ENCODE results near the gene ZNF503.

ZNF503 gene

DNA sequence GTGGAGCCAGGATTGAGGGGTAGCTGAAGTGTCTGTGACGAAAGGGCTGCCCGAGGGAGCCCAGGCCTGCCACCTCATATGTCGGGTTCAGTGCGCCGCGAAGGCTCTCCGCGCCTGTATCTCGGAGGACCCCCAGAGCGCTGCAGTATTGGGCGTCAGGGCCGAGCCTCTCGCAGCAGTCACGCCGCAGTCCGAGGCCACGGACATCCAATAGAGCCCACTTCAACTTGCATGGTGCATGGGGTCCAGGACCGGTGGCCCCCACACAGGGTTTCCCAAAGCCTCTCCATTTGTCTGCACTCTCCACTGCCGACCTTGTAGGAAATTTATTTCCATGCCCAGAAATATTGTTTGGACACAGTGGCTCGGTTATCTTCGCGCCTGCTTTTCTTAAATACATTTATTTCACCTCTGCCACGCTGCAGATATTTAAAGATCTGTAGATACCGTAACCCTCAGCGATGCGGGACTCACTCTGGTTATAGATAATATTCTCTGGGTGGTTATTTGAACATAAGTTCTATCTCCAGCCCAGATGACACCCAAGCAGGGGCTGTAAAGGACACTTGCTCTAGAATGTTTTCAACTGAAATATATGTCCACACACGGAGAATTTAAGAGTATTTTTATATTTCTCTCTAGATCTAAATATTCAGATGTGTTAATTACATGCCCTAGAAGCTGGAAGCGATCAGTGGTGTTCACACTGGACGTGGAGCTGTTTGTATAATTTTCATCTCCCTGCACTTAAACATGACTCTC is 5.1 kb upstream of the ZNF503 start:
- no peak for DNase-seq

DNA sequence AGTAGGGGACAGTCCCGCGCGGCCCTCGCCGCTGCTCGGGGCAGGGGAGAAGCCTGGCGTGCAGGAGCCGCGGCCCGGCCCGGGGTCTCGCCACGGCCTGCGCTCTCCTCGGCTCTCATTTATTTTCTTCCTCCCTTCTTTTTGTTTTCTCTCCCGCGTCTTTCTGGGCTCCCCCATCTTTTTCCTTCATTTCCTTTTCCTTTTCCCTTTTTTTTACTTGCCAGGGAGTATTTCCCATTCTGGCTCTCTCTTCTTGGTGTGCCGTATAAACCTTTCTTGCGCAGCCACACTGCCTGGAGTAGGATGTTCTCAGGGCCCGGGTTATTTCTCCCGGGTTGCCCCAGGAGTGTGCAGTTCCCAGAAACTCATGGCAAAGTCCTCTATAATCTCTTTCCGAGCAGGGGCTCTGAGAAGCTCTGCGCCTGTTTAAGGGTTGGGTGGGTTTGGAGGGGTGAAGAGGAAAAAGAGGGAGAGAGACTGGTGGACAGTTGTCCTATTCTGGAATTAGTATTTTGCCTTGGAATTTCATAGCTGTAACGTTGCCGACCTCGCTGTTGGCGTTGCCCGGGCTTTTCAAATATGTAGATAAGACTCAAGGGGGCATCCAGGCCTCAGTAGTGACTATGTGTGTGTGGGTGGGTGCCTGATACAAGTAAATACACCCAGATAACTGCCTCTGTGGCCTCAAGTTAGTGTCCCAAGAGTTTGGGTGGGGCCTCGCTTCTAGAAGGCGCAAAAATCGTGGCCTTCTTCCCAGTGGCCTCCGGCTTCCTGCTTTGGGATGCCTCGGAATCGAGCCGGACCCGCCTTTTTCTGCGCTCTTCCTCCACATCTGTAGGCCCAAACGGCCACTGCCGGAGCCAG is 4.3 kb upstream of the ZNF503 start:
- no peak for DNase-seq

DNA sequence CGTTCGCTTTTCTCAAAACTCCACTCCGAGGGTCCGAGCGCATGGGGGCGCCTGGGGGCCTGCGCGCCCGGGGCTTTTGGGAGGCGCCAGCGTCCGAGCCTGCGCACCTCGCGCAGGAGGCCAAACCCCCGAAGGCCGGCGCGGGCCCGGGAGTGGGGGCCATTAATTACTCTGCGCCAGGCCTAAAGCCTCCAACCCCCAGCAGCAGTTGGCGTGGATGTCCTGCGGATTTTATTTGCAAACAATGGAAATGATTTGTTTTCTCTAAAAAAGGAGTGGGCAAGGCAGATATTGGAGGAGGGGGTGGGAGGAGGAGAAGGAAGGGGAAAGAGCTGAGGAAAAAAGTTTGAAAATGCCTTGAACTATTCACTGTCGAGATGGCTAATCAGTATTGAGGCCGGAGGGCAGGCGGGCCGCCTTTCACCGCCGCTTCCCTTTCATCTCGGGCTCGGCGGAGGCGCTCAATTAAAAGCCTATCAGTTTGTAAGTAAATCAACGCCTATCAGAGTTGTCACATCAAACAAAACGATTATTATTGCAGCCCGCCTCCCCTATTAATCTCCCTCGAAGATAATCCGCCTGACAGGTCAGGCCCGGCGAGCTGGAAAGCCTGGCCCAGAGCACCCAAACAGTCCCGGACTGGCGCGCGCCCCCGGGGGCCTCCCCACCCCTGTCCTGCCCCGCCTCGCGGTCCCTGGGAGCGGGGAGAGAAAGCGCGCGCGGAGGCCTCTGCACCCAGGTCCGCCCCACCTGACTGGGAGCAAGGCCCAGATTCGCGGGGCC is 3.4 kb upstream of the ZNF503 start:
- no peak for DNase-seq

DNA sequence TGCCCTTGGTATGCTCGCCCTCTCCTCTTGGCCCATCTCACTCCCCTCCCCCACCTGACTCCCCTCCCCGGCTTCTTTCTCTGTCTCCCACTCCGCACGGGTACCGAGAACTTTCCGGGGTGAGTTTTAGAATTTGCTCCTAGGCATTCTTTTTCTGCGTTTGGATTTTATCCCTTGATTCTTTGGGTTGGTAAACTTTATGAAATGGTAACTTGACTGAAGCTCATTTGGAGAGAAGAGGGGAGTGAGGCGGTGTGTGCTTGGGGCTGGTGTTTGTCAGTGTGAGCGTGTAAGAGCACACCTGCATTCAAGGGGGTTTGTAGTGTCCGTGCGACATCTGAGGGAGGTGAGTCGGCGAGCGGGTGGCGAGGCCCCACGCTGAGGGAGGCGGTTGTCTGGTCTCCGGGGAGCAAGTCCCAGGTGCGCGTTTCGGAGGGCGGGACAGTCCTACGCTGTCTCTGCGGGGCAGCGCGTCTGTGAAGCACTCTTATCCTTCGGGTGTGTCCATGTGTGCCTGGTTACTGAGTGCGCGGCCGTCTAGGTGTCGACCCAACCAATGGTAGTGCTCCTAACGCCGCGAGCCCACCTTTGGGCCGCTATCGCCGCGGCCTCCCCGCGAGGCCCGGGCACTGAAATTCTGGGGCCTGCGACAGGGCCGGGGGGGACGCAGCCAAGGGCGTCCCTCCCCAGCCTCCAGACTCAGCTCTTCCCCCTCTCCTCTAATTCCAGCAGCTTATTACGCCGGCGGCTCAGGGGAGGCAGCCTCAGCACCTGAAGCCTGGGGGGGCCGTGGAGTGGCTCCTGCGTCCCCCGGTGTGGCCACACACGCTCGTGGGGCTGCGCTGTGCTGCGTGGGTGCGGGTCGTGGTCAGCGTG is 2.6 kb upstream of the ZNF503 start:
- DNase-seq: no peak

DNA sequence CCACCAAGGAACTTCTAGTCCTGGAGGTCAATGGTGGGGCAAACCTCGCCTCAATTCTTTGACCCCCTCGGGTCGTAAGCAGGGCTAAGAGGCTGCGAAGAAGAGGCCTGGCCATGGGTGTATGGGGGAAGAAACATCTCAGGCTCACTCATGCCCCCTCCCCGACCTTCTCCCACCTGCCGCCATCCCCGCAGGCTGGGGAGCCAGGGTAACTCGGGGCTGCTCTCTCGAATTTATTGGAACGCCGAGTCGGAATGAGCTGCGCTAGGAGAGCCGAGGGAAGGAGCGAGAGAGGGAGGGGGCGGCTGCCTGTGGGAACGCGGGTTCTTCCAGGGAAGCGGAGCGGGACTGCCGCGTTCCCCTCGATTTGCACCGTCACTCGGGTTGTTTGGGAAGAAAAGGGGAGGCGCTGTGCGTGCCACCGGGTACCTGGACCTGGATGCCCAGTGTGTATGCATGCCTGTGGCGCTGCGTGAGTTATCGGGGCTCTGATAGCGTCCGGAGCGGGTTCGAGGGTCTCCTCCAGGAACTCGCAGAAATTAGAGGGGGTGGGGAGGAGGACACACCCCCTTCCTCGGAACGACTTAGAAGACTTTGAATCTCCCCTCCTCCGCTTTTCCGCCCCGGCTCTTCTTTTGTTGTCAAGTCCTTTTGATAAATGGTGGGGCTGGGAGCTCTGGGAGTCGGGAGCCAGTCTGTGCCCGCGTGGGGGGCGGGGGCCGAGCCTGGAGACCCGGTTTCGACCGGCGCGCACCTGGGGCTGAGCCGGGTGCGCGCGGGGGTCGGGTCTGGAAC is 1.8 kb upstream of the ZNF503 start:
- DNase-seq: no peak

DNA sequence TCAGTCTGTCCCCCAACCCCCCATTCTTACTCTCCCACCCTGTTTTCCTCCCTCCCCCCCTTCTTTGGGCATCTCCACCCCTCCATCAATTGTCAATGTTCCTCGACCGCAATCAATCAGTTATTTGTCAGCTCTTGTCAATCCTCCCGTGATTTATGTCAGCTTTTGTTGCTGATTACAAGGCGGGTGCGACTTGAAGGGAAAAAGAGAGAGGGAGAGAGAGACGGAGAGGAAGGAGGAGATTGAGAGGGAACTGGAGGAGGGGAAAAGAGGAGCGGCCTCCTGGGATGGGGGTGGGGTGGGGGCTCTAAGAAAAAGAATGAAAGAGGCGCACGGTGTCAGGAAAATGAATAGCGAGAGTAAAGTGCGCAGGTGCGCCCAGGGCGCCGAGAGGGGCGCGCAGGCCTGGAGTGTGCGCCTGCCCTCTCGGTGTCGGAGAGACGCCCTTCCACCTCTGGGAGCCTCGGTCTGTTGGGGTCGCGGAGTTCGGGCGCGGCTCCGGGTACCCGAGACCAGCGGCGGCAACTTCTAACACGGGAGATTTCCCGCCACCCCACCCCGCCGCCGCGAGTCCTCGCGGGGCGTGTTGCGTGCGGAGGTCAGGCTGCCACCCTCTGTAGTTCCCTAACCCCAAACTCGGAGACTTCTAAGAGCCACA is 1.1 kb upstream of the ZNF503 start:
- DNase-seq: no peak

DNA sequence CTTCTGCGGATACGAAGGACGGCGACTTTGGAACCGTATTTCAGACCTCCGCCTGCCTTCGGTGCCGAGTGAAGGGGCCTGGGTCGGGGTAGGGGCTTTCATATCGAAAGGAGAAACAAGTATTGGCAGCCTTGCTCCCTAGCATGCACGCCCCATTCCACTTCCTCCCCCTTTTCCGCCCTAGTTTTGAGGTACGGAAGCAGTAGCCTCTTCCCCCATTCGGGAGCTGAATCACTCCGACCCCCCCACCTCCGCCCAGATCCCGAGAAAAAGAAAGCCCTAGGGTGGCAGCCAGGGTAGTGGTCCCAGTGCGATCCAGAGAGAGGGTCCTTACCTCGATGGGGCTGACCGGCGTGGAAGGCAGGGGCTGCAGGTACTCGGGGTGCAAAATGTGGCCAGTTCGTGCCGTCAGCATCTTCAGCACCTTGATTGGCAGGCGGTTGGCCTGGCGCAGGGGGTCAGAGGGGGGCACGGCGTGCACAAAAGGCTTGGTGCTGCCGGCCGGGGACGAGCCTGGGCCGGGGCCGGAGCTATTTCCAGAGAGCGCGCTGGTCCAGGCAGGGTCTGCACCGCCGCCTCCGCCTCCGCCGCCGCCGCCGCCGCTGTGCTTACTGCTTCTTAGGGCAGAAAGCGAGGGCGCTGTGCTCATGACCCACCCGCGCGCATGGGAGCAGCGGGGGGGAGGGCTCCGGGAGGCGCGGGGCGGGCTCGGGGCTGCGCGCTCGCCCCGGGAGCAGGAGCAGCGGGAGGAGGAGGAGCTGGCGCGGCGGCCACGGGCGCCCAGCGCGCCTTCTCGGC is 594 bp downstream of the ZNF503 start:
- DNase-seq: peak; percentile 46

DNA sequence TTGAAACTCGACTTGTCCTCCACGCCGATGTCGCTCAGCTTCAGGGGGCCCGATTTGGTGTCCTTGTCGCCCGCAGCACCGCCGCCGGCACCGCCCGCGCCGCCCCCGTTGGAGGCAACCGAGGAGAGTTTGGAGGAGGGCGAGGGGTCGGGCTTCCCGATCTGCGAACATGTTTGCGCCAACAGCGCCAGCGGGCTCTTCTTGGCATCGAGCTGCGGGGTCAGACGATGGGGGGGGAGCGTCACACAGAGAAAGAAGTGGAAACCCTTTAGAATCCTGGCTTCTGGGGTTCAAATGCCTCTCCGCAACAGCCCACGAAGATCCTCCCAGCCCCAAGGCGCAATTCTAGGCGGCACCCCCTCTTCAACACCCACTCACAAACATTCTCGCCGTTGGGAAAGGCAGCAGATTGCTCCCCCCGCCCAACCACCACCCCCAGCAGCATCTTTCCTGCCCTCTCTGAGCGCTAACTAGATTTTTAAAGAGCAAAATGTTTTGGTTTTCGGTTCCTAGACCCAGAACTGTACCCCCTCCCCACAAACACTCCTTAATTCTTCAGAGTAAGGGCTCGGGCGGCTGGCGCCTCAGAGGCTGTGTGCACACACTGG is 1.3 kb downstream of the ZNF503 start:
- DNase-seq: no peak

DNA sequence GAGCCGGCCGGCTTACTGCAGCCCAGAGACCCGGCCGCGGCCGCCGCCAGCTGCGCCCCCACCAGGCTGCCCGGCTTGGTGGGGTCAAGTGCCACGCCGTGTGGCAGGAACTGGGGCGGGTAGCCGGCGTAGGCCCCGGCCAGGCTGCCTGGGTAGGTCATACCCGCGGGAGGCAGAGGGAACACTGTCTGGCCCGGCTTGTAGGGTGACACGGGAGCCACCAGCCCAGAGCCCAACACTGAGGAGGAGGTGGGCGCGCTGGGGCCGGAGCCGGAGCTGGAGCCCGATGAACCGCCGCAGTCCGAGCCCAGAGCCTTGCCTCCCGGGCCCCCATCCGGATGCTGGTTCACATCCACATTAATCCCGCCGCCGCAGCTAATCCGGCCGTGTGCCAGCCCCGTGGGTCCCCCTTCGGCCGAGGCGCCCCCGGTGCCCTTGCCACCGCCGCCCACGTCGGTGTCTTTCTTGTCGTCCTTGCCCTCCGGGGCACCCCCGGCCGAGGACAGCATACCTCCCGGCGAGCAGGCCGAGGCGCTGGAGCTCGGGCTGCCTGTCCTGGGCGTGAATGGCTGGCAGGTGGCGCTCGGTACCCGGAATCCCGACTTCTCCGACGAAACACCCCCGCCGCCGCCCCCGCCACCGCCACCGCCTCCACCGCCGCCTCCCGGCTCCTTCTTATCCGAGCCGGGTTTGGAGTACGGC is 2.0 kb downstream of the ZNF503 start:
- peak; percentile 69 for DNase-seq

DNA sequence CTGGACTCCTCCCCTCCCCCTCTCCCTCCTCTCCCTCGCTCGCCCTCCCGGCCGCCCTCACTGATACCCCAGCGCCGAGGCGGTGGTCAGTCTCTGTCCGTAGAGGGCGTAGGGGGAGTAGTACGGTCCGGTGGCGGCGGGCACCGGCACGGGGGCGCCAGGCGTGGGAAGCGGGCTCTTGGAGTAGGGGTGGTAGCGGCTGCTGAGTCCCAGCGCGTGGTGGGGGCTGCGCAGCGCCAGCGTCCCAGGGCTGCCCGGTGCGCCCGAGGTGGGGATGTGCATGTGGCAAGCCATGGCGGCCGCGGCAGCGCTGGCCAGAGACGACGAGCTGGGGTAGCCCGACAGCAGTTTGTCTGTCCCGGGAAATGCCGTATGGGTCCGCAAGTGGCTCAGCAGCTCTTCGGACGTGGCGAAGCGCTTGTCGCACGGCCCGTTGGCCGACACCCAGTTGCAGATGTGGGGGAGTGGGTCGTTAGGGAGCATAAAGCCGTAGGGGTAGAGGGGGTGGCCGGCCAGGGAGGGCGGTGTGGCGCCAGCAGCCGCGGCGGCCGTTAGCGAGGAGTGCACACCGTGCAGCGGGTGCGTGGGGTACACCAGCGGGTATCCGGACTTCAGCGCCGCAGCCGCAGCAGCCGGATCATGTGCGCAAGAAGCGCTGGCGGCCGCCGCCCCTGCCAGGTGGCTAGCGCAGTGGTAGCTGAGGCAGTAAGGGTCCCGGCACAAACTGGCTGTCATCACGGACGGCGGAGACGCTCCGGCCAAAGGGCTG is 2.7 kb downstream of the ZNF503 start:
- no peak for DNase-seq

DNA sequence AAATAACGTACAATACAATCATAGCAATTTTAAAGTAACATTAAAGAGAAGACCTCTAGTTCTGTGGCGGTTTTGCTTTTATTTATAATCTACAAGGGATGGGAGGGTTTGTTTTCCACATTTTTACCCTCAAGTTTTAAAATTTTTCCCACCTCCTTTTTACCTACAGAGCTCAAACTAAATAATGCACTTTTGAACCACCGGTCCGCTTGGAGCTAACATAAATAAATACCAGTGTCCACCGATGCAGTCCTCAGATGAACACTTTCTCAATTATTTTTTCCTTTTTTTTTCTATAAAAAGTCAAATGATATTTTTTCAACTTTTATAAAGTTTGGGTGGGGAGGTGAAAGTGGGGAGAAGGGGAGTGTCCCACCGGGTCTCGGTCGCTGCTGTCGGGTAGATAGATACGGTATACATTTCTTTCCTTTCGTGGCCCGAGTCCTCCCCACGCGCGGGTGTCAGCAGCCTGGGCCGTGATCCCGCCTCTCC is 3.3 kb downstream of the ZNF503 start:
- DNase-seq: no peak

DNA sequence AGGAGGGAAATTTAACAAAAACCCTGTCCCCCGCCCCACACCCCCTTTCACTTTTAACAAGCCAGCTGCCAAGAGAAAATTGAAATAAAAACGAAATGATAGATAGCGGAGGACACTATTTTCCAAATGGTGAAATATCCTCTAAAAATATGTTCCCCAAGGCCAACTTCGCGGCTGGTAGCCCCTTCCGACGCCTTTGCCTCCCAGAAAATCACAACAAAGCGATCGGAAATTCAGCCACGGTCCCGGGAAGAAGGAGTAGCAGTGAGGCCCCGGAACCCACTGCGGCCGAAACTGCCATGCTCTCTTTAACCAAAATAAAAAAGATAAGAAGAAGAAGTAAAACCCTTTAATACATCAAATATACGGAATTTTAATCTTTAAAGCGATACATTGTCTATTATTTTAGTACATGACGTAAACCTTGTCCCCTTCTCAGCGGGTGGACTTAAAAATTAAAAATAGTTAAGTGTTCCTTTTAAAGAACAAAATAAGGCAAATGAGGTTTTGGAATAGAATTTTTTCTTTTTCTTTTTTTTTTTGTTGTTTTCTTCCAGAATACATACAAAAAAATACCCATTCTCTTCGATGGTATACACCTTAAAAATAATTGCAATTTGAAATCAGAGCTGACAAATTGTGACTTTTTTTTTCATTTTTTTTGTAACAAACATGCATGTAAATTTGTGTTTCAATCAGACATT is 3.9 kb downstream of the ZNF503 start:
- no peak for DNase-seq

DNA sequence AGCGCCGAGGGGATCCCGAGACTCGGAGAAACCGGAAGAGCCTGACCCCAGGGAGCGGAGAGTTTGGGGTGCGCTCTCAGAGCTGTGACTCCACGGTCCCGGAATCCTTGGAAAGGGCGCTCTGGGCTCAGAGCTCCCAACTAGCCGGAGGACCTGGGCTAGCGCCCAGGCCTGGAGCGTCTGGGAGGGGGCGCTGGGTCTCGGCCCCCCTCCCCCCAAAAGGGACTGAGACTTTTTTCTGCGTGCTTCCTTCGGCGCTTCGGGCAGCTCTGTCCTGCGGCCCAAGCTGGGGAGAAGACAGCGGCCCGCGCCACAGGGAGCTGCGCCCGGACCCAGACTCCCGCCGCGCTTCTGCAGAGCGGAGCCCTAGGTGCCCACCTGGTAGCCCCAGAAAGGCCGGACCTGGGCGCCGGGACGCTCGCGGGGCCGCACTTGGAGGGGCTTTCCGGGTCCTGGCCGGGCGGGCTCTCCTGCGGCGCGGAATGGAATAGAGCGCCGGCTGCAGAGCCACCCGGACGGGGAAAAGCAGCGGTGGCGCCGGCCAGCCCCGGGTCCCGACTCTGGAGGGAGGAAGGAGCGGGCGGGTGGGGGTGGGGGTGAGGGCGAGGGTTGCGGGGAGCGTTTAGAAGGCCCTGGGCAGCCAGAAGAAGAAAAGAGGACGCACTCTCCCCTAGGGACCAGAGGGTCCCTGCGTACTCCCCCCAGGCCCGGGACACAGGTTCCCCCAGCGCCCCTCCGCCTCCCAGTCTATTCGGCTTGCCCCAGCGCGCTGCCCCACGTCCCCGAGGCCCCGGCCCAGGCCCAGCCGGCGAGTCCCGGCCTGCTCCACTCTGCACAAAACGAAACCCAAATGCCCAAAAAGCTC is 4.7 kb downstream of the ZNF503 start:
- no peak for DNase-seq

DNA sequence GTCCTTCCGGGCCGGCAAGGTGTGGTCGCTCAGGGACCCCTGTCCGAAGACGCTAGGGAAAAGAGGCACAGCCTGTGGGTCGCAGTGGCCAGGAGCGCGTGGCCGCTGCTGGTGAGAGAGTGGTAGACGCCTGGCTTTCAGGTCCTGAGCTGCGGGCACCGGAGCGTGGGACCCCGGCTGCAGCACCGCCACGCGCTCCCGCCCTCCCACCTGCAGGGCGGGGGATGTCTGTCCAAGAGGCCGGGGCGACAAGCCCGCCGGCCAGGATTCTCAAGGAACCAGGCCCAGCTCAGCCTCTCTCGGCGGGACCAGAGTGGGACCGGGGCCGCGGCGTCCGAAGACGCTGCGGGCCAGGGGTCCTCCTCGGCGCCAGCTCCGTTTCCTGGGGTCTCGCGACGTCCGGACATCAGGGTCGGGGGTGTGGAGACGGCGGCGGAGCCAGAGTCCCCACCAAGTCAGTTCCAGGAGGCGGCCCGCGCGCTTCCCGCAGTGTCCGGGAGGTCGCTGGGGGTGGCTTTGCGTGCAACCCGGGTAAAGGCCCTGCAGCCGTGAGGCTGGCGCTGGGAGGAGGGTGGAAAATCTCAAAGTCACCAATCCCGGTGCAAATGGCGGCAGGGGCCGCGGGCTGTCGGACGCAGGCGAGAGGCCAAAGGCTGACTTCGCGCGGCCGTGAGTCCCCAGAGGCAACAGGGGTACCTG is 5.5 kb downstream of the ZNF503 start:
- DNase-seq: no peak

DNA sequence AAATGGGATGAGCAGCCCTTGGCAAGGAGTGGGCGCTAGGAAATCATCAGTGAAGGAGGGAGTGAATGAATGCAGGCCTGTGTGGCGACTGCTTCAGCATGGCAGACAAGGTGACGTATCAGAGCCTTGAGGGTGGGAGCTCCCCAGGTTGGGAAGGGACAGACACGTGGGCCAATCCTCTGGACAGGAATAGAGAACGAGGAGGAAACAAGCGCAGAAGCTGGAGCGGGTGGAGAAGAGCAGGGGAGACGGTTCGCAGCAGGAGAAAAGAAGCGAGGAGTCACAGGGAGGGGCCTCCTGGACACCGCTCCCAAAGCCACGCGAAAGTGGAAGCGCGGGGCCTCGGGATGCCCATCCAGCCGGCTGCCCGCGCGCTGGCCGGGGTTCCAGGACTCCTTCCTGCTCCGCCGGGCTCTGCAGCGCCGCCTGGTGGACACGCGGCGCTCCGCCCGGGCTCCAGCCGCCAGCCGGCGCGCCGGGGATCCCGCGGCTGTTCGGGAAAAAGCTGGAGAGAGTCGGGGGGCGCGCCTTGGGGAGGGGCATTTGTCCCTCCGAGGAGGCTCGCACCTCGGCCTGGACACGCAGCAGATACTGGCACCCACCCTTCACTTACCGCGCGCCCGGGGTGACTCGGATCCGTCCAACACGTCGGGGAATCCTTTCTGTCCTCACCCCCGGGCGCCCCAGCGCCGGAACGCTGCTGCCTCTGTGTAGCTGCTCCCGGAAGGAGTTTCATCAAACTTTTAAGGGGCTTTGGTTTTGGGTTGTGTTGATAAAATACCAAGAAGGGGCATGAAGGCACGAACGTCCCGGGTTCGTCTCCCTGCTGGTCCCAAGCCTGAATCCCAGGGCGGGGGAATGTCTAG is 6.3 kb downstream of the ZNF503 start:
- DNase-seq: peak; percentile 57
